Skeletal muscle cell (primary cell): Measurements from ENCODE around the gene ACTN3.
"Not testable (repeated sequence)": the region's sequence is repeated elsewhere in the genome, so short reads cannot be mapped to it uniquely, and the experiment has no call there.

Experiments
- DNase-seq: peaks from one replicate; pipeline ENCODE4 v3.0.0-alpha.2; 2010; ENCODE audit warnings: low read depth
- H3K4me3 ChIP-seq: 2 replicates; pipeline ENCODE4 v1.5.1; 2011; ENCODE audit warnings: low read depth, mild to moderate bottlenecking, control low read depth, low read length, moderate library complexity

The ACTN3 gene

GRCh38 chr11:66562275-66562674, 15.6 kb downstream of the ACTN3 start:
- no peak for DNase-seq
- H3K4me3 ChIP-seq = no peak overlapping the region

- no peak overlapping the region for H3K4me3 ChIP-seq
- DNase-seq = no peak
These were observed 16.3 kb downstream of the ACTN3 start for GRCh38 chr11:66562907-66563583.

GRCh38 chr11:66563832-66564231, 17.1 kb downstream of the ACTN3 start:
- no peak for DNase-seq
- H3K4me3 ChIP-seq = no peak overlapping the region

- no peak overlapping the region for H3K4me3 ChIP-seq
- no peak for DNase-seq
These were observed 17.8 kb downstream of the ACTN3 start for GRCh38 chr11:66564538-66564937.

- DNase-seq = no peak
- H3K4me3 ChIP-seq = no peak overlapping the region
These were observed 18.3 kb downstream of the ACTN3 start for GRCh38 chr11:66564984-66565383.

GRCh38 chr11:66566221-66566620, 19.5 kb downstream of the ACTN3 start:
- DNase-seq = no peak
- no peak overlapping the region for H3K4me3 ChIP-seq

GRCh38 chr11:66567787-66568123, 21.1 kb downstream of the ACTN3 start:
- H3K4me3 ChIP-seq = peak overlapping the region; percentile 52
- DNase-seq = no peak

GRCh38 chr11:66568124-66568916, 21.6 kb downstream of the ACTN3 start, which contains the start of gene CTSF:
TSS of gene CTSF (minus strand) at chr11:66568606. CDS start at chr11:66568486, 120 bp downstream.
- DNase-seq = no peak
- peak within 1 kb of the TSS; percentile 52 for H3K4me3 ChIP-seq

GRCh38 chr11:66569076-66569475, 22.4 kb downstream of the ACTN3 start:
- no peak for DNase-seq
- H3K4me3 ChIP-seq = no peak overlapping the region

- no peak for DNase-seq
- no peak overlapping the region for H3K4me3 ChIP-seq
These were observed 23.6 kb downstream of the ACTN3 start for GRCh38 chr11:66570079-66570849.

- H3K4me3 ChIP-seq = no peak overlapping the region
- DNase-seq = no peak
These were observed 24.1 kb downstream of the ACTN3 start for GRCh38 chr11:66570850-66571180.

- DNase-seq = peak; percentile 49
- H3K4me3 ChIP-seq = no peak overlapping the region
These were observed 32.4 kb downstream of the ACTN3 start for GRCh38 chr11:66579017-66579606.

- peak; percentile 75 for DNase-seq
- no peak overlapping the region for H3K4me3 ChIP-seq
These were observed 34.1 kb downstream of the ACTN3 start for GRCh38 chr11:66580803-66581202.

GRCh38 chr11:66581261-66581660, 34.6 kb downstream of the ACTN3 start:
- no peak for DNase-seq
- H3K4me3 ChIP-seq = no peak overlapping the region

GRCh38 chr11:66582565-66583147, 36.0 kb downstream of the ACTN3 start:
- not testable (repeated sequence) for DNase-seq

GRCh38 chr11:66585447-66585846, 38.7 kb downstream of the ACTN3 start:
- H3K4me3 ChIP-seq = not testable (repeated sequence)

More at GRCh38 chr11:66582565-66583147, 36.0 kb downstream of the ACTN3 start:
- H3K4me3 ChIP-seq = not testable (repeated sequence)

GRCh38 chr11:66586136-66586535, 39.4 kb downstream of the ACTN3 start:
- DNase-seq = no peak
- H3K4me3 ChIP-seq = no peak overlapping the region

More at GRCh38 chr11:66585447-66585846, 38.7 kb downstream of the ACTN3 start:
- not testable (repeated sequence) for DNase-seq

GRCh38 chr11:66589315-66589714, 42.6 kb downstream of the ACTN3 start:
- DNase-seq, H3K4me3 ChIP-seq: not testable (repeated sequence)

- H3K4me3 ChIP-seq = no peak overlapping the region
- no peak for DNase-seq
These were observed 43.4 kb downstream of the ACTN3 start for GRCh38 chr11:66589996-66590675.
